Jurkat, Clone E6-1 (cell line): ENCODE data around the gene HERC4.
"Not testable (repeated sequence)": the region's sequence is repeated elsewhere in the genome, so short reads cannot be mapped to it uniquely, and the experiment has no call there.

ENCODE experiments used
- DNase-seq: peaks from one replicate; pipeline ENCODE4 v3.0.0-alpha.2; 2011; ENCODE audit warnings: low read depth, low spot score
- H3K4me3 ChIP-seq: 2 replicates; pipeline ENCODE4 v1.5.1; 2011; ENCODE audit warnings: mild to moderate bottlenecking, low read length, control low read depth, moderate library complexity

The HERC4 gene

DNA sequence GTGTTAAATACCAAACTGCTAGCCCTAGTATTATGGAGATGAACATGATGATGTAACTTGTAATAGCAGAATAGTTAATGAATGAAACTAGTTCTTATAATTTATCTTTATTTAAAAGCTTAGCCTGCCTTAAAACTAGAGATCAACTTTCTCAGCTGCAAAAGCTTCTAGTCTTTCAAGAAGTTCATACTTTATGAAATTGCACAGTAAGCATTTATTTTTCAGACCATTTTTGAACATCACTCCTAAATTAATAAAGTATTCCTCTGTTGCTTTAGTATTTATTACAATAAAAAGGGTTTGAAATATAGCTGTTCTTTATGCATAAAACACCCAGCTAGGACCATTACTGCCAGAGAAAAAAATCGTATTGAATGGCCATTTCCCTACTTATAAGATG lies 157.4 kb downstream of the HERC4 start:
- no peak for DNase-seq
- no peak overlapping the region for H3K4me3 ChIP-seq

DNA sequence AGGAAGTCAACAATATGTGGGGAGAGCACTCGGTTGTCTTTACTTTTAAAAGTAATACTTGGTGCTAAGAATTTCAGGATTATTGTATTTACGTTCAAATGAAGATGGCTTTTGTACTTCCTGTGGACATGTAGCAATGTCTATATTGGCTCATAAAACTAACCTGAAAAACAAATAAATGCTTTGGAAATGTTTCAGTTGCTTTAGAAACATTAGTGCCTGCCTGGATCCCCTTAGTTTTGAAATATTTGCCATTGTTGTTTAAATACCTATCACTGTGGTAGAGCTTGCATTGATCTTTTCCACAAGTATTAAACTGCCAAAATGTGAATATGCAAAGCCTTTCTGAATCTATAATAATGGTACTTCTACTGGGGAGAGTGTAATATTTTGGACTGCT lies 157.9 kb downstream of the HERC4 start:
- no peak overlapping the region for H3K4me3 ChIP-seq
- DNase-seq: no peak

DNA sequence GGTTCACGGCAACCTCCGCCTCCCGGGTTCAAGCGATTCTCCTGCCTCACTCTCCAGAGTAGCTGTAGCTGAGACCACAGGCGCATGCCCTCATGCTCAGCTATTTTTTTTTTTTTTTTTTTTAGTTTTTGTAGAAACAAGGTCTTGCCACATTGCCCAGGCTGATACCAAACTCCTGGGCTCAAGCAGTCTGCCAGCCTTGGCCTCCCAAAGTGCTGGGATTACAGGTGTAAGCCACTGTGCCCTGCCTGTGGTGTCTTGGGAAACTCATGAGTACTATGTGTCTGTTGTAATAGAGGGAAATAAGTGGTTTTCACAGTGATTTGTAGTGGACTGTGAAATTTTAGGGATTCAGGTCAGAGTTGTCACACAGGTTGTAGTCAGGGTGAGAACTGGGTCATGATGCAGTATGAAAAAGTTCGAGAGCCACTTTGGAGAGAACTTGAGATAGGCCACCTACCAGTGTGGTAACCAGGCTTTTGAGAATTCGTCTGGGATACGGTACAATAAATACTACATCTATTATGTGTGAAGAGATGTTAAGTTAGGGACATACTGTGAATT lies 160.2 kb downstream of the HERC4 start:
- no peak overlapping the region for H3K4me3 ChIP-seq
- DNase-seq: no peak

DNA sequence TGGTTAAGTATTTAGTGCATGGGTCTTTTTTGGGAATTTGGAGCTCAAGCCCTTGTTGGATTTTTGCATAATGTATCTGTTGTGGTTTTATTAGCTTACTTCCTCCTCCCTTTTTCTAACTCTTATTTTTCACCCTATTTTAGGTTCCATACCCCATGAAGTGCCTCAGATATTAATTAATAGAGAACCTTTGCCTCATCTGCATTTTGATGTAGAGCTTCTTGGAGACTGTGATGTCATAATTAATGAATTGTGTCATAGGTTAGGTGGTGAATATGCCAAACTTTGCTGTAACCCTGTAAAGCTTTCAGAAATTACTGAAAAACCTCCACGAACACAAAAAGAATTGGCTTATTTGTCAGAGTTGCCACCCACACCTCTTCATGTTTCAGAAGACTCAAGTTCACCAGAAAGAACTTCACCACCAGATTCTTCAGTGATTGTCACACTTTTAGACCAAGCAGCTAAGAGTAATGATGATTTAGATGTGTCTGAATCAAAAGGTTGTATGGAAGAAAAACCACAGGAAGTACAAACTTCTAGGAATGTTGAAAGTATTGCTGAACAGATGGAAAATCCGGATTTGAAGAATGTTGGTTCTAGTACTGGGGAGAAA lies 162.6 kb downstream of the HERC4 start:
- DNase-seq: no peak
- no peak overlapping the region for H3K4me3 ChIP-seq

DNA sequence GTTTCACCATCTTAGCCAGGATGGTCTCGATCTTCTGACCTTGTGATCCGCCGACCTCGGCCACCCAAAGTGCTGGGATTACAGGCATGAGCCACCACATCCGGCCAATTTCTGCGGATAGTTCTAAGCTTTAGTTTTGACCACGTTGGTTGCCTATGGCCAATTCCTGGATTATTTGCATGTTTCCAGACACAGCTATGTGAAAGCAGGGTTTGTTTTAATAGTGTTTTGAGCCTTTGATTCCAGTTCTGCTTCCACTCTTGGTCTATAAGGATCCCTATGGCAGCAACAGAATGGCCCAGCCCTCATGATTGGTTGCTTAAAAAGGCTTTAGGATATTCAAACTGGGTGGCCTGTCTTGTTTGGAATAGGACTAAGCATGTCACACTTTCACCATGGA lies 171.5 kb downstream of the HERC4 start:
- no peak overlapping the region for H3K4me3 ChIP-seq
- DNase-seq: no peak

DNA sequence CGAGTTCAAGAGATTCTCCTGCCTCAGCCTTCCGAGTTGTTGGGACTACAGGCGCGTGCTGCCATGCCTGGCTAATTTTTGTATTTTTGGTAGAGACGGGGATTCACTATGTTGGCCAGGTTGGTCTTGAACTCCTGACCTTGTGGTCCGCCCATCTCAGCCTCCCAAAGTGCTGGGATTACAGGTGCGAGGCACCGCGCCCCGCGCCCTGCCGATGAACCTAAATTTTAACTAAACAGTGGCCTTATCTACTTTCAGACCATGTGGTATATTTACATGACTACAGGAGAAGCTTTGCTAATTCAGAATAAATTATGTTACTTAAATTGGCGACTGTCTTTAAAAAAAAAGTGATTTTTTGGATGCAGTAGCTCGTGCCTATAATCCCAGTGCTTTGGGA lies 181.4 kb downstream of the HERC4 start:
- DNase-seq: no peak
- no peak overlapping the region for H3K4me3 ChIP-seq

DNA sequence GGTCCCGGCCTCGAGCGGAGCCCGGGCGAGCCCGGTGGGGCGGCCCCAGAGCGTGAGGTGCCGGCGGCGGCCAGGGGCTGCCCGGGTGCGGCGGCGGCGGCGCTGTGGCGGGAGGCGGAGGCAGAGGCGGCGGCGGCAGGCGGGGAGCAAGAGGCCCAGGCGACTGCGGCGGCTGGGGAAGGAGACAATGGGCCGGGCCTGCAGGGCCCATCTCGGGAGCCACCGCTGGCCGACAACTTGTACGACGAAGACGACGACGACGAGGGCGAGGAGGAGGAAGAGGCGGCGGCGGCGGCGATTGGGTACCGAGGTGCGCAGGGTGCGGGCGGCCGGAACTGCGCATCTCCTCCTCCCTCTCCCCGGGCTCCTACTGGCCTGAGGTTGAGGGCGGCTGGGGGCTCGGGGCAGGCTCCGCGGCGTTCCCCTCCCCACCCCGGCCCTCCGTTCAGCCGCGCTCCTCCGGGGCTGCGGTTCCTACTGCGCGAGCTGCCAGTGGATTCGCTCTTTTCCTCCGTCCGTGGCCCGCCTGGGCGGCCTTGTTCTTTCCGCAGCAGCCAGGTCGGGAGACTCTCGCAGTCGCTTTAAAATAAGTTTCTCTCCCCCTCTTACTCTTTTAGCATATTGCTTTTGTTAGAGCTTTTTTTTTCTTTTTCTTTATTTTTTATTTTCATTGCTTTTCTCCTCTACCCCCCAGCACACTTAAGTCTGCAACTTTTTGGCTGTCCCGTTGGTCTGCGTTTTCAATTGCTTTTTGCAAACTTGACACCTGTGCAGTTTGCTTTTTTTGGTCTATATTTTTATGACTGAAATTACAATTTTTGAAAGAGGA lies 190.0 kb downstream of the HERC4 start:
- H3K4me3 ChIP-seq: peak overlapping the region; percentile 77
- peak; percentile 40 for DNase-seq

DNA sequence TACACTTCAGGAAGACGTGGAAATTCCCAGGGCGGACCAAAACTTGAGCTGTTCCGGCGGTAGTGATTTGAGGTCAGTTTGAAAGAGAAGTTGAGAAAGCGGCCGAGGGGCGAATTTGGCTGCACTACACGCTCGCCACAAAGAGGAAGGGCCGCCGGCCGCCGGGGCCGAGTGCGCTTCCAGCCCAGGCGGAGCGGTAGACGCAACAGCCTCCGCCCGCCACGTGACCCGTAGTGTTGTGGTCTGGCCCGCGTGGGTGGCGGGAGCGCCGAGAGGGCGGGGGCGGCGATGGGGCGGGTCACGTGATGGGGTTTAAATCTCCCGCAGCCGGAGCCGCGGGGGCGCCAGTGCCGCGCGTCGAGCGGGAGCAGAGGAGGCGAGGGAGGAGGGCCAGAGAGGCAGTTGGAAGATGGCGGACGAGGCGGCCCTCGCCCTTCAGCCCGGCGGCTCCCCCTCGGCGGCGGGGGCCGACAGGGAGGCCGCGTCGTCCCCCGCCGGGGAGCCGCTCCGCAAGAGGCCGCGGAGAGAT lies 190.7 kb downstream of the HERC4 start, which contains the start of gene SIRT1:
SIRT1 (plus strand) TSS at position 344 of the 529 bp plus-strand sequence; CDS start at position 410, 66 bp downstream.
- H3K4me3 ChIP-seq: peak within 1 kb of the TSS; percentile 77
- peak; percentile 86 for DNase-seq

DNA sequence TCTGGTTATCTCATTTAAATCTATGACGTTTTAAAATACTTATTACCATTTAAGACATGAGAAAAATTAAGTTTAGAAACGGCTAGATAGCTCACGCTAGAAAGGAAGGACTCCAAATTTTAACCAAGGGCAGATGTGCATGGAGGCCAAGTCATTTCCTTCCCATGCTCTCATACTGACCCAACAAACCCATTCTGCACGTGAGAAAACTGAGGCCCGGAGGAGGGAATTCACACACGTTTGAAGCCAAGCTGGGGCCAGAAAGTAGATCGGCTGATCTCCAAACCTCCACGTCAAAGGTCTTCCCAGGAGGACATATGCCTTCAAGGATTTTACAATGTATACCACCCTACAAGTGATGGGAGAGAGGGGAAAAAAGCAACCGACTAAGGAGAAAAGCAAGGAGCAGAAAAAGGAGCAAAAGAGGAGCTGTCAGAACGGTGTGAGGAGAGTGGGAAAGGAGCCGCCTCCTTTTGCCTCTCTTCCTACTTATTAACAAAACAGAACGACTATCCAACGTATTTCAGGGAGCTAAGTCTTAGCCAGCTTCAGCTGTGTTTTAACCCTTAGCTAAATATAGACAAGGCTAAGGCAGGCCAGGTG lies 191.3 kb downstream of the HERC4 start:
- DNase-seq: no peak

DNA sequence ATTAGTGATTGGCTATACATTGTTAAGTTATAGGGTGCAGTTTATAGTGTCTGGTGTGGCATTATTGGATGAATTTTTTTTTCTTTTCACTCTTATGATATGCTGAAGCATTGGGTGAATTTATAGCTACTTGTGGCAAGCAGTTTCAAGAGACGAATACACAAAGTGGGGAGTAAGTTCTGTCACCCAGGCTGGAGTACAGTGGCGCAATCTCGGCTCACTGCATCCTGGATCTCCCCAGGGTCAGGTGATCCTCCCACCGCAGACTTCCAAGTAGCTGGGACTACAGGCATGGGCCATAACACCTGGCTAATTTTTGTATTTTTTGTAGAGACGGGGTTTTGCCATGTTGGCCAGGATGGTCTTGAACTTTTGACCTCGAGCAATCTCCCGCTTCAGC lies 196.9 kb downstream of the HERC4 start:
- H3K4me3 ChIP-seq: no peak overlapping the region
- DNase-seq: no peak

More for the DNA sequence above, 191.3 kb downstream of the HERC4 start:
- peak overlapping the region; percentile 77 for H3K4me3 ChIP-seq

DNA sequence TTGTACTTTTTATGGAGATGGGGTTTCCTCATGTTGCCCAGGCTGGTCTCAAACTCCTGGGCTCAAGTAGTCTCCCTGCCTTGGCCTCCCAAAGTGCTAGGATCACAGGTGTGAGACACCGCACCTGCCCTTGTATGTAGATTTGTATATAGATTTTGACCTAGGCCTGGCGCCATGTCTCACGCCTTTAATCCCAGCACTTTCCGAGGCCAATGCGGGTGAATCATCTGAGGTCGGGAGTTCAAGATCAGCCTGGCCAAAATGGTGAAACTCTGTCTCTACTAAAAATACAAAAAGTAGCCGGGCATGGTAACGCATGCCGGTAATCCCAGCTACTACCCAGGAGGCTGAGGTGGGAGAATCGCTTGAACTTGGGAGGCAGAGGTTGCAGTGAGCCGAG lies 197.7 kb downstream of the HERC4 start:
- DNase-seq, H3K4me3 ChIP-seq: not testable (repeated sequence)

DNA sequence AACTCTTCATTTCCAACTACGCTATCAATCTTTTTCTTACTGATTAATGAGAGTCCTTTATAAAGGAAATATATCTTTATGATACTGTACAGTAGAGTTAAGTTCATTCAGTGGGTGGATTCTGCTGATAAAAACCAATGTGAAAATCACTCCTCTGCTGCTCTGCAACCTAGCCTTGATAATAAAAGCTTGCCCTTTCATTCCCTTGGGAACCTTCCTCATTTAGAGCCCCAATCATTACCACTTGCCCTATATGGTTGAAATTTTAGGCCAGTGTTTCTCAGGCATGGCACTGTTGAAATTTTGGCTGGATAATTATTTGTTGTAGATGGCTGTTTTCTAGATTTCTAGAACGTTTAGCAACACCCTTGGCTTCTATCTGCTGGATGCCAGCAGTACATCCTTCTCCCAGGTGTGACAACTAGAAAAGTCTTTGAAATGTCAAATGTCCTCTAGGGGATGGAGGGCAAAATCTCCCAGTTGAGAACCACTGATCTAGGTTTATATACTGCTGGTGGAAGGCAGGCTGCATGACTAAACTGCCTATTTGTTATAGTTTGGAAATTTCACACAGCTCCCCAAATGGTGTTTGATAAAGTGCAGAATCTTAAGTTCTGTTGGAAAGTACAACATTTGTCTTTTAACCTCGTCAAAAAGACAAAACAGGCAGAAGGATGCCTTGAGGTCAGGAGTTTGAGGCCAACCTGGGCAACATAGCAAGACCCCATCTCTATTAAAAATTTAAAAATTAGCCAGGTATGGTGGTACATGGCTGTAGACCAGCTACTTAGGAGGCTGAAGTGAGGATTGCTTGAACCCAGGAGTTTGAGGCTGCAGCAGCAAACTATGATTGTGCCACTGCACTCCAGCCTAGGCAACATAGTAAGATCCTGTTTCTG lies 199.5 kb downstream of the HERC4 start:
- no peak overlapping the region for H3K4me3 ChIP-seq
- DNase-seq: no peak
